Measurements from ENCODE around the gene VSTM5.

DNA sequence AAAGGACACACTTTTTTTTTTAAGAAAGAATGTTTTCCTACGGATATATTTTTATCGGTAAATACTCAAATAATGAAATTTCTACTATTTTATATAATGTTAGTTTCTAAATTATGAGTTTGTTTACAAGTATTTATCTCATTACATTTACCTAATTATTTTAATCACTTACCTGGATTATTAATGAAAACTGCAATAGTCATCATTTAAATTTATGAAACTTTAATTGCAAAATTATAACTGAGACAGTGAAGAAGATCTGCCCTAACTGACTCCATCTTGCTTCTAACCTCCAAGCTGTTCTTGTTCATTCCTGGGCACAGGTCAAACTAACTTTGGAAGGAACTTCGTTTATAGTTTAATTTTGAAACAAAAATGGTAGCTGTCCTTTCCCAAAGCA is 25.2 kb upstream of the VSTM5 start:
- TF ChIP-seq POLR2A (IDR thresholded peaks at IDR 0.05; ENCODE audit: low read depth, low read length) (no peak), EZH2 (IDR thresholded peaks at IDR 0.05; ENCODE audit: borderline replicate concordance, low read depth, low read length, severe bottlenecking) (no peak), JUN (IDR thresholded peaks at IDR 0.05; ENCODE audit: borderline replicate concordance, insufficient read depth, insufficient read length, low read depth) (no peak), MYC (IDR thresholded peaks at IDR 0.05; ENCODE audit: low read depth, low read length) (no peak)

Measured in endothelial cell of umbilical vein (primary cell).